ENCODE data around the gene FOXF1. TPM values are rescaled to one million over a fixed set of nuclear protein-coding genes. Genes with fewer than 3 reads are reported as not detected.

Gene FOXF1
- total and polyA plus RNA-seq, 4 donors: 12.2 to 34.4 (median 19.1) TPM

GRCh38 chr16:86533767-86534351 lies 23.5 kb downstream of the FOXF1 start:
- no peak for TF ChIP-seq CTCF (IDR thresholded peaks at IDR 0.05; ENCODE audit: control extremely low read depth, extremely low read depth)
- H3K27me3 ChIP-seq (ENCODE audit: control insufficient read depth in 3 of 3, insufficient read depth in 3 of 3, low read length in 2 of 3): no peaks in the 10 kb centered on the region
- DNase-seq (no peak), ATAC-seq (ENCODE audit: insufficient read depth, low FRiP score) (no peak)
- peaks cover 0 to 17% (median 8%) of the 10 kb centered on the region in 5 donors for H3K4me1 ChIP-seq (ENCODE audit: control insufficient read depth in 5 of 5, insufficient read depth in 5 of 5, low read length in 5 of 5)
- H3K4me3 ChIP-seq: no peak overlapping the region
- H3K9ac ChIP-seq (ENCODE audit: insufficient read depth in 1 of 2, low read length in 2 of 2): no peak overlapping the region
- no peak overlapping the region for H3K27ac ChIP-seq (ENCODE audit: low read depth in 1 of 2, low read length in 1 of 2)
- H3K9me3 ChIP-seq (ENCODE audit: control insufficient read depth in 4 of 4, insufficient read depth in 3 of 4, low read length in 3 of 4): no peaks in the 10 kb centered on the region
- WGBS, 2 donors: 90 to 94% methylated on average over 8 of the region's 8 CpGs
- peaks cover 0 to 27% (median 0%) of the 10 kb centered on the region in 4 donors for H3K36me3 ChIP-seq (ENCODE audit: control insufficient read depth in 4 of 4, insufficient read depth in 4 of 4, low read length in 4 of 4)

GRCh38 chr16:86534779-86535615 lies 24.7 kb downstream of the FOXF1 start:
- peaks cover 0 to 16% (median 8%) of the 10 kb centered on the region in 5 donors for H3K4me1 ChIP-seq (ENCODE audit: control insufficient read depth in 5 of 5, insufficient read depth in 5 of 5, low read length in 5 of 5)
- no peaks in the 10 kb centered on the region for H3K9me3 ChIP-seq (ENCODE audit: control insufficient read depth in 4 of 4, insufficient read depth in 3 of 4, low read length in 3 of 4)
- DNase-seq: no peak
- ATAC-seq (ENCODE audit: insufficient read depth, low FRiP score): no peak
- no peak for TF ChIP-seq CTCF (IDR thresholded peaks at IDR 0.05; ENCODE audit: control extremely low read depth, extremely low read depth)
- 88 to 91% methylated on average over 18 of the region's 18 CpGs for WGBS, 2 donors
- no peak overlapping the region for H3K4me3 ChIP-seq
- no peaks in the 10 kb centered on the region for H3K27me3 ChIP-seq (ENCODE audit: control insufficient read depth in 3 of 3, insufficient read depth in 3 of 3, low read length in 2 of 3)
- H3K36me3 ChIP-seq (ENCODE audit: control insufficient read depth in 4 of 4, insufficient read depth in 4 of 4, low read length in 4 of 4): peaks cover 2 to 34% (median 7%) of the 10 kb centered on the region in 4 donors
- no peak overlapping the region for H3K9ac ChIP-seq (ENCODE audit: insufficient read depth in 1 of 2, low read length in 2 of 2)
- H3K27ac ChIP-seq (ENCODE audit: low read depth in 1 of 2, low read length in 1 of 2): no peak overlapping the region

GRCh38 chr16:86536621-86537020 lies 26.3 kb downstream of the FOXF1 start:
- Histone ChIP-seq H3K36me3 (ENCODE audit: control insufficient read depth in 4 of 4, insufficient read depth in 4 of 4, low read length in 4 of 4) (peaks cover 10 to 44% (median 20%) of the 10 kb centered on the region in 4 donors), H3K27me3 (ENCODE audit: control insufficient read depth in 3 of 3, insufficient read depth in 3 of 3, low read length in 2 of 3) (no peaks in the 10 kb centered on the region), H3K9me3 (ENCODE audit: control insufficient read depth in 4 of 4, insufficient read depth in 3 of 4, low read length in 3 of 4) (no peaks in the 10 kb centered on the region), H3K27ac (ENCODE audit: low read depth in 1 of 2, low read length in 1 of 2) (no peak overlapping the region), H3K4me1 (ENCODE audit: control insufficient read depth in 5 of 5, insufficient read depth in 5 of 5, low read length in 5 of 5) (peaks cover 0 to 2% (median 1%) of the 10 kb centered on the region in 5 donors), H3K9ac (ENCODE audit: insufficient read depth in 1 of 2, low read length in 2 of 2) (no peak overlapping the region), H3K4me3 (no peak overlapping the region)
- DNase-seq (no peak), ATAC-seq (ENCODE audit: insufficient read depth, low FRiP score) (no peak)
- 96 to 97% methylated on average over 17 of the region's 17 CpGs for WGBS, 2 donors
- TF ChIP-seq CTCF (IDR thresholded peaks at IDR 0.05; ENCODE audit: control extremely low read depth, extremely low read depth): no peak

Measured in lung (tissue), 12 donors.